Activated CD8-positive, alpha-beta T cell treated with anti-CD3 and anti-CD28 coated beads for 36 hours (primary cell): ENCODE data around the gene NEU4. TPM values are rescaled to one million over a fixed set of nuclear protein-coding genes. Genes with fewer than 3 reads are reported as not detected.

Experiments
- ATAC-seq: fragments of 200-7000 bp; cut with Tn5 transposase; one replicate; pipeline ENCODE4 v1.10.0; 2021; ENCODE audit warnings: mild to moderate bottlenecking, moderate library complexity
- CTCF ChIA-PET: fragments of 350-600 bp; sonication (Branson Sonifier 250); formaldehyde crosslinking; loops from one replicate; lab custom pipeline; 2021; ENCODE audit warnings: antibody characterized with exemption; lab: Charles Lee
- POLR2A ChIA-PET: fragments of 350-600 bp; sonication (Branson Sonifier 250); formaldehyde crosslinking; loops from one replicate; lab custom pipeline; 2021; ENCODE audit warnings: antibody characterized with exemption; lab: Charles Lee
- DNase-seq: peaks from one replicate; pipeline ENCODE4 v3.0.0-alpha.2; 2020
- H3K27ac Mint-ChIP-seq: one replicate; pipeline ENCODE4 v1.8.0; 2021; ENCODE audit warnings: mild to moderate bottlenecking, mixed read lengths
- H3K27me3 Mint-ChIP-seq: one replicate; pipeline ENCODE4 v1.8.0; 2021; ENCODE audit warnings: mixed read lengths
- H3K36me3 Mint-ChIP-seq: one replicate; pipeline ENCODE4 v1.8.0; 2021; ENCODE audit warnings: low read depth, mixed read lengths
- H3K4me1 Mint-ChIP-seq: one replicate; pipeline ENCODE4 v1.8.0; 2021; ENCODE audit warnings: low read depth, mixed read lengths
- H3K4me3 Mint-ChIP-seq: one replicate; pipeline ENCODE4 v1.8.0; 2021; ENCODE audit warnings: mild to moderate bottlenecking, moderate library complexity, mixed read lengths
- H3K9me3 Mint-ChIP-seq: one replicate; pipeline ENCODE4 v1.8.0; 2021; ENCODE audit warnings: mixed read lengths
- CTCF ChIP-seq: fragments of 200-600 bp; IDR thresholded peaks from one replicate; pipeline ENCODE4 v1.8.0; 2022; ENCODE audit warnings: antibody characterized with exemption, mild to moderate bottlenecking
- intact Hi-C: fragments of 100-400 bp; cut with micrococcal nuclease; formaldehyde crosslinking; loops from one replicate; pipeline ENCODE4 v1.10.0; 2022
- total RNA-seq, 2 experiments: library from RNA; stranded (reverse); gene quantifications; one replicate each; pipeline ENCODE4 v1.2.3, GENCODE V29; 2021

NEU4 gene
- total RNA-seq, 2 experiments from 2014 or later: 0.38 to 0.54 TPM

GRCh38 chr2:241810307-241811200 is 1.6 kb downstream of the NEU4 start:
- Mint-ChIP-seq H3K27ac (no peak overlapping the region), H3K4me3 (no peak overlapping the region), H3K4me1 (peaks cover 2% of the 10 kb centered on the region), H3K9me3 (no peaks in the 10 kb centered on the region), H3K27me3 (peaks cover 4% of the 10 kb centered on the region), H3K36me3 (no peaks in the 10 kb centered on the region)
- no peak for ATAC-seq
- DNase-seq: no peak
- ChIA-PET CTCF (interaction anchor here (1.0 to 1.5 kb wide), 2 partner anchors 25 to 29 kb away, joined by 3 read pairs; no protein-coding TSS in a partner anchor), POLR2A (no interaction called here)
- no peak for TF ChIP-seq CTCF
- intact Hi-C loops: no loop called here

- Mint-ChIP-seq H3K27ac (no peak overlapping the region), H3K4me1 (peaks cover 2% of the 10 kb centered on the region), H3K27me3 (peaks cover 4% of the 10 kb centered on the region), H3K36me3 (no peaks in the 10 kb centered on the region), H3K4me3 (no peak overlapping the region), H3K9me3 (no peaks in the 10 kb centered on the region)
- intact Hi-C loops: no loop called here
- ATAC-seq: no peak
- DNase-seq: no peak
- TF ChIP-seq CTCF: no peak
- POLR2A ChIA-PET: no interaction called here
- CTCF ChIA-PET: interaction anchor here (1.0 to 1.5 kb wide), 2 partner anchors 24 to 28 kb away, joined by 3 read pairs; no protein-coding TSS in a partner anchor
Observed at GRCh38 chr2:241811201-241811951, 2.4 kb downstream of the NEU4 start.

- DNase-seq (no peak), ATAC-seq (no peak)
- H3K27me3 Mint-ChIP-seq: peaks cover 4% of the 10 kb centered on the region
- ChIA-PET CTCF (no interaction called here), POLR2A (no interaction called here)
- peaks cover 2% of the 10 kb centered on the region for H3K4me1 Mint-ChIP-seq
- H3K27ac Mint-ChIP-seq: no peak overlapping the region
- no peak overlapping the region for H3K4me3 Mint-ChIP-seq
- no peak for TF ChIP-seq CTCF
- H3K9me3 Mint-ChIP-seq: no peaks in the 10 kb centered on the region
- no peaks in the 10 kb centered on the region for H3K36me3 Mint-ChIP-seq
- intact Hi-C loops: no loop called here
Observed at GRCh38 chr2:241811952-241812729, 3.1 kb downstream of the NEU4 start.

GRCh38 chr2:241812730-241813643 is 4.0 kb downstream of the NEU4 start:
- intact Hi-C loops: no loop called here
- no peaks in the 10 kb centered on the region for H3K9me3 Mint-ChIP-seq
- TF ChIP-seq CTCF: no peak
- no peaks in the 10 kb centered on the region for H3K36me3 Mint-ChIP-seq
- DNase-seq (no peak), ATAC-seq (no peak)
- no peak overlapping the region for H3K4me3 Mint-ChIP-seq
- H3K27me3 Mint-ChIP-seq: peaks cover 4% of the 10 kb centered on the region
- ChIA-PET POLR2A (no interaction called here), CTCF (no interaction called here)
- H3K4me1 Mint-ChIP-seq: peaks cover 7% of the 10 kb centered on the region
- H3K27ac Mint-ChIP-seq: no peak overlapping the region
